ENCODE measurements around the gene NRARP.

The NRARP gene

GRCh38 chr9:137310189-137311052 is 8.3 kb upstream of the NRARP start:
- no peak for DNase-seq (ENCODE audit: low read depth)

- no peak for DNase-seq (ENCODE audit: low read depth)
Measured at GRCh38 chr9:137309368-137310188, 7.5 kb upstream of the NRARP start.

- DNase-seq (ENCODE audit: low read depth): no peak
Measured at GRCh38 chr9:137308057-137308619, 6.1 kb upstream of the NRARP start.

- no peak for DNase-seq (ENCODE audit: low read depth)
Measured at GRCh38 chr9:137307255-137308056, 5.4 kb upstream of the NRARP start.

GRCh38 chr9:137306850-137307254 is 4.8 kb upstream of the NRARP start:
- no peak for DNase-seq (ENCODE audit: low read depth)

- DNase-seq (ENCODE audit: low read depth): no peak
Measured at GRCh38 chr9:137306066-137306849, 4.2 kb upstream of the NRARP start.

GRCh38 chr9:137305798-137306065 is 3.7 kb upstream of the NRARP start:
- no peak for DNase-seq (ENCODE audit: low read depth)

- peak; percentile 42 for DNase-seq (ENCODE audit: low read depth)
Measured at GRCh38 chr9:137305060-137305797, 3.2 kb upstream of the NRARP start.

GRCh38 chr9:137304383-137305059 is 2.5 kb upstream of the NRARP start:
- DNase-seq (ENCODE audit: low read depth): no peak

- DNase-seq (ENCODE audit: low read depth): no peak
Measured at GRCh38 chr9:137303893-137304382, 1.9 kb upstream of the NRARP start.

- no peak for DNase-seq (ENCODE audit: low read depth)
Measured at GRCh38 chr9:137303151-137303892, 1.3 kb upstream of the NRARP start.

- no peak for DNase-seq (ENCODE audit: low read depth)
Measured at GRCh38 chr9:137302449-137303150, 529 bp upstream of the NRARP start.

- no peak for DNase-seq (ENCODE audit: low read depth)
Measured at GRCh38 chr9:137301081-137301947, 757 bp downstream of the NRARP start.

- DNase-seq (ENCODE audit: low read depth): no peak
Measured at GRCh38 chr9:137300567-137301080, 1.4 kb downstream of the NRARP start.

- no peak for DNase-seq (ENCODE audit: low read depth)
Measured at GRCh38 chr9:137299938-137300337, 2.1 kb downstream of the NRARP start.

- no peak for DNase-seq (ENCODE audit: low read depth)
Measured at GRCh38 chr9:137299203-137299565, 2.9 kb downstream of the NRARP start.

GRCh38 chr9:137298401-137299202 is 3.5 kb downstream of the NRARP start:
- no peak for DNase-seq (ENCODE audit: low read depth)
